A673 (cell line): Measurements from ENCODE around the gene ZMYND8.

ENCODE experiments used
- EZH2 ChIP-seq: fragments of 200-600 bp; sonication (generic); IDR thresholded peaks from 2 replicates; pipeline ENCODE4 v1.6.1; 2017; ENCODE audit warnings: borderline replicate concordance, low read depth, mild to moderate bottlenecking, mixed read lengths, antibody characterized with exemption, low read length; ENCODE audit not compliant: poor library complexity, severe bottlenecking
- TF ChIP-seq, protein P1 (sequence below): fragments of 300-800, 200-600 bp; sonication (generic); conservative IDR thresholded peaks from 2 replicates; pipeline ENCODE4 v1.5.1; 2017; ENCODE audit warnings: low read depth, mild to moderate bottlenecking, antibody characterized with exemption, low read length, moderate library complexity, mixed read lengths

GRCh38 chr20:47263465-47264084, 92.9 kb downstream of the ZMYND8 start:
- TF ChIP-seq, protein P1, sequence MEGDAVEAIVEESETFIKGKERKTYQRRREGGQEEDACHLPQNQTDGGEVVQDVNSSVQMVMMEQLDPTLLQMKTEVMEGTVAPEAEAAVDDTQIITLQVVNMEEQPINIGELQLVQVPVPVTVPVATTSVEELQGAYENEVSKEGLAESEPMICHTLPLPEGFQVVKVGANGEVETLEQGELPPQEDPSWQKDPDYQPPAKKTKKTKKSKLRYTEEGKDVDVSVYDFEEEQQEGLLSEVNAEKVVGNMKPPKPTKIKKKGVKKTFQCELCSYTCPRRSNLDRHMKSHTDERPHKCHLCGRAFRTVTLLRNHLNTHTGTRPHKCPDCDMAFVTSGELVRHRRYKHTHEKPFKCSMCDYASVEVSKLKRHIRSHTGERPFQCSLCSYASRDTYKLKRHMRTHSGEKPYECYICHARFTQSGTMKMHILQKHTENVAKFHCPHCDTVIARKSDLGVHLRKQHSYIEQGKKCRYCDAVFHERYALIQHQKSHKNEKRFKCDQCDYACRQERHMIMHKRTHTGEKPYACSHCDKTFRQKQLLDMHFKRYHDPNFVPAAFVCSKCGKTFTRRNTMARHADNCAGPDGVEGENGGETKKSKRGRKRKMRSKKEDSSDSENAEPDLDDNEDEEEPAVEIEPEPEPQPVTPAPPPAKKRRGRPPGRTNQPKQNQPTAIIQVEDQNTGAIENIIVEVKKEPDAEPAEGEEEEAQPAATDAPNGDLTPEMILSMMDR, result no peak
- no peak for TF ChIP-seq EZH2
